RPMI7951 (cell line): ENCODE data around the gene CBLIF. TPM values are rescaled to one million over a fixed set of nuclear protein-coding genes. Genes with fewer than 3 reads are reported as not detected.
"Not testable (repeated sequence)": the region's sequence is repeated elsewhere in the genome, so short reads cannot be mapped to it uniquely, and the experiment has no call there.

Experiments used
- DNase-seq: peaks from one replicate; pipeline ENCODE4 v3.0.0-alpha.2; 2012; ENCODE audit warnings: low read depth
- total RNA-seq: library from RNA; depleted of rRNA; stranded (reverse); fragments of >200 nt; shearing (Covaris generic); gene quantifications from 2 replicates; pipeline ENCODE4 v1.2.3, GENCODE V29; 2014; rRNA removed

CBLIF gene
- total RNA-seq, result not detected in 2 replicates

GRCh38 chr11:59845399-59845798 lies at the start of gene CBLIF:
CBLIF (minus strand) TSS chr11:59845499; CDS start chr11:59845453, 46 bp downstream.
- DNase-seq, result no peak

DNA sequence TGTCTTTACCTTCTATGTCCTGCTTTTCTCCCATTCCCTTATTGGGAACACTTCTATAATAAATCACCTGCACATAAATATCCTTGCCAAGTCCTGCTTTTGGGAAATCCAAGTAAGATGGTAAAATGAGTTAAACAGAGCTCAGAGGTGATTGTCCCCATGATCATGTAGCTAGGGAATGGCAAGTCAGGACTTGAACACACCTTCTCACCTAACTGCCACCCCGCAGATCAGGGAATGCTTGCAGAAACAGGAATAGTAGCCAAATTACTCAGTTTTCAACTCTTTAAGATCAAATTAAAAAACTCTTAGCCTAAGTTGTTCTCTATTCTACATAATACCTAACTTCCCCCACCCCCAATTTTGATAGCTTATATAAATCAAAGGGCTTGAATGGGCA lies 49.3 kb upstream of the CBLIF start:
- no peak for DNase-seq

GRCh38 chr11:59891781-59892181 lies 46.5 kb upstream of the CBLIF start:
- DNase-seq, result no peak

DNA sequence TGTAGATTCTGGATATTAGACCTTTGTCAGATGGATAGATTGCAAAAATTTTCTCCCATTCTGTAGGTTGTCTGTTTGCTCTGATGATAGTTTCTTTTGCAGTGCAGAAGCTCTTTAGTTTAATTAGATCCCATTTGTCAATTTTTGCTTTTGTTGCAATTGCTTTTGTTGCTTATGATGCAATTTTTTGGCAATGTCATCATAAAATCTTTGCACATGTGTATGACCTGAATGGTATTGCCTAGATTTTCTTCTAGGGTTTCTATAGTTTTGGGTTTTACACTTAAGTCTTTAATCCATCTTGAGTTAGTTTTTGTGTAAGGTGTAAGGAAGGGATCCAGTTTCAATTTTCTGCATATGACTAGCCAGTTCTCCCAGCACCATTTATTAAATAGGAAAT lies 41.9 kb upstream of the CBLIF start:
- DNase-seq, result not testable (repeated sequence)

GRCh38 chr11:59883597-59883996 lies 38.3 kb upstream of the CBLIF start:
- DNase-seq, result no peak

- DNase-seq, result no peak
These were observed 34.3 kb upstream of the CBLIF start for GRCh38 chr11:59879567-59879966.

DNA sequence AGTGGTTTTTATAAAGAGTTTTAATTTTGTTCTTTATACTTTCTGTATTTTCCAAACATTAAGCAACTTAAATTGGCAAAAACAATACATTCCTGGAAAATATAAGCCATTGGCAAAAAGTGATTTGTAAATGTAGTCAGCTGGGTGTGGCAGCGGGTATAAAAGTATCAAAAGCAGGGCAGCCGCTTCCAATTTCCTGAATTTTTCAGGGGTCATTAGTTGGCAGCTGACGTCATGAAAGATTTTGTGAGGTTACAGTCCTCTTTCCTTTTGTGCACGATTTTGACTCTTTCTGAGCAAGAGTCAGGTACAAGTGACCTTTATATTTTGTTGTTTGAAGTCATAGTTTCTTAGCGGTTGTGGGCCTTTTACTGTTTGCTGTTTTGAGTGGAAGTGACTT lies 33.3 kb upstream of the CBLIF start, which contains the start of gene OOSP3:
OOSP3 (plus strand) TSS at position 208 of the 400 bp plus-strand sequence; CDS start at position 235, 27 bp downstream.
- DNase-seq, result no peak

DNA sequence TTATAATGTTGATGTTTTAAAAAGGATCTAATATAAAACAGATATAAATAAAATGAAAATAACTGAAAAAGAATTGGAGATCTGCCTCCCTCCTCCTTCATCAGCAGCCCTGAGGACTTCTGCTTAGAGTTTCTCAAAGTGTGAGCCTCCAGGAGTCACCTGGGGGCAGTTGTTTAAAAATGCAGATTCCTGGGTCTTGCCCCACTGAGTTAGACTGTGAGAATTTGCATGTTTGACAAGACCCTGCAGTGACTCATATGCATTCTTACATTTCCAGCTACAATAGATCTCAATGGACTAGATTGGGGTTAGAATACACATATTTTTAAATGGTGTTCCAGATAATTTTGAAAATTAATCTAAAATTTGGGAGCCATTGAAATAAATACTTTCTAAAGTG lies 32.5 kb upstream of the CBLIF start:
- no peak for DNase-seq

DNA sequence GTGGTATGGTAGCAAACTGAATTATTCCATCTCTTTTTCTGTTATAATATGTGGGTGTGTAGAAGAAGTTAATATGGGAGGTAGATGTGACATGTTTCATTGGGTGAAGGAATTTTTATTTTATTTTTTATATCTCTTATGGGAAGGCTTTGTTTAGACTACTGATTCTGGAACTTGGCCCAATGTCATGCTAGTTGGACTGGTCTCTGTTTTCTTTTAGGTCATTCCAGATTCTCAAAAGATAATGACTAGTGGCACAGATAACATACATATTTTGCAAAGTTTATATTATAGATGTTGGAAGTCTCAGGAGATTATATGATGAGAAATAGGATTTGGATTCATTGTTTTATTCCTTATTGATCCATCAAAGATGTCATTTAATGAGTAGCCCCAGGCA lies 32.0 kb upstream of the CBLIF start:
- DNase-seq, result no peak

GRCh38 chr11:59875856-59876519 lies 30.7 kb upstream of the CBLIF start:
- no peak for DNase-seq

GRCh38 chr11:59872076-59872475 lies 26.8 kb upstream of the CBLIF start:
- DNase-seq, result no peak

GRCh38 chr11:59867946-59868345 lies 22.6 kb upstream of the CBLIF start:
- DNase-seq, result no peak

GRCh38 chr11:59866836-59867235 lies 21.5 kb upstream of the CBLIF start:
- no peak for DNase-seq

GRCh38 chr11:59866397-59866796 lies 21.1 kb upstream of the CBLIF start, which contains the start of gene TCN1:
TCN1 (minus strand) TSS chr11:59866487; CDS start chr11:59866470, 17 bp downstream.
- no peak for DNase-seq

- peak; percentile 36 for DNase-seq
These were observed 19.7 kb upstream of the CBLIF start for GRCh38 chr11:59865031-59865430.

DNA sequence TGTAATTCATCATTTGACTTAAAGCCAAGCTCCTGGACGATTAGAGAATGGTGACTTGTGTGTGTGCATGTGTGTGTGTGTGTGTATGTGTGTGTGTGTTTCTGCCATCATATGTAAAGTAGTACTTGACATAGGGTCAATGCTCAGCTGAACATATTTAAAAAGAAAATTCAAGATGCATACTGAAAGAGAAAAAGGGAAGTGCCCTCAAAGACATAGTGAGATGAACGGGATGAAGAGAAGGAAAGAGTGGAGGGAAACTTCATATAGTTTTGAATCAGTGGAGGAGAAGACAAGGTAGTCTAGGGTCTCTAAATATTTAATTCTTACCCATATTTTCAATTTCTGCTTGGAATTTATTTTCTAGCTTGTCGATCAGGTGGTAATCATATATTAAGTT lies 17.0 kb upstream of the CBLIF start:
- no peak for DNase-seq

GRCh38 chr11:59859673-59860072 lies 14.4 kb upstream of the CBLIF start:
- DNase-seq, result no peak

DNA sequence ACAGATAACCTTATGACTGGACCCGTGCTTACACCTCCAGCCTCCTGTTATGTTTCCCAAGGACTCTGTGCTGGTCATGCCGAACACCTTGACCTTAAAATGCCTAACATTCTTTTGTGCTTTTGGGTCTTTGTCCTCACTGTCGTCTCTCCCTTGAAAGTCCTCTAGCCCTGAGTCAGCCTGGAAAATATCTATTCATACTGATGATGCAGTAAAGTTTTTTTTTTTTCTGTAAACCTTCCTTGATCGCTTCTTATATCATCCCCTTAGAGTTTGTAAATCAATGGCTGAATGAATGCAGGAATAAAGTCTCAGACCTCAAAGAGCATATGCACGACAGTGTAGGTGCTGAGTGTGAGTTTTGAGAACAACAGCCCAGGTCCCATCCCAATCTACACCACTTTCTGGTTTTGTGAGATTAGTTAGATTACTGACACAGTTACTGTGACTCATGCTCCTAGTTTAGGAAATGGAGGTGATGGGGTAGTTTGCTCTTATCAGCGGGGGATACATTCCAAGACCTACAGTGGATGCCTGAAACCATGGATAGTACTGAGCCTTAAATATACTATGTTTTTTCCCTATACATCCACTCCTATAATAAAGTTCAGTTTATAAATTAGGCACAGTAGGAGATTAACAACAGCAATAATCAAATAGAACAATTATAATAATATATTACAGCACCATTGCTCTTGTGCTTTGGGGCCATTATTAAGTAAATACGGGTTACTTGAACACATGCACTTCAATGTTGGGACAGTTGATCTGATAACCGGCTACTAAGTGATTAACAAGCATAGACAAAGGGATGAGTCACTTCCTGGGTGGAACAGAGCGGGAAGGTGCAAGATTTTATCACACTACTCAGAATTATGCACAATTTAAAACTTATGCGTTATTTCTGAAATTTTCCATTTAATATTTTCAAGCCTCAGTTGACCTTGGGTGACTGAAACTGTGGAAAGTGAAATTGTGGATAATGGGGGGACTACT lies 12.4 kb upstream of the CBLIF start:
- peak; percentile 55 for DNase-seq

- no peak for DNase-seq
These were observed 9.6 kb upstream of the CBLIF start for GRCh38 chr11:59854871-59855270.

GRCh38 chr11:59851416-59851815 lies 6.1 kb upstream of the CBLIF start:
- DNase-seq, result not testable (repeated sequence)

- DNase-seq, result not testable (repeated sequence)
These were observed 4.3 kb upstream of the CBLIF start for GRCh38 chr11:59849551-59849950.

- no peak for DNase-seq
These were observed 3.8 kb upstream of the CBLIF start for GRCh38 chr11:59849129-59849528.

DNA sequence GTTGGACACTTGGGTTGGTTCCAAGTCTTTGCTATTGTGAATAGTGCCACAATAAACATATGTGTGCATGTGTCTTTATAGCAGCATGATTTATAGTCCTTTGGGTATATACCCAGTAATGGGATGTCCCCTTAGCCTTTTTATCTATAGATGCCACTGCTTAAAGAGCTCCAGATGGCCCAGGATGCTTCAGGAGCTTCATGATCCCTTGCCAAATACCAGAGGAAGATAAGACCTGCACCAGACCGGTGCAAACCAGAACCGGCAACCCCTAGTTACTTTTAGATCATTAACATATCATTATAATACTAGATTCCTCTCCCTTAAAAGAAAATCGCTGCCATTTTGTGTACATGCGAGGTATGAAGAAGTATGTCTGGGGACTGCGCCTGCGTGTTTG lies 3.1 kb upstream of the CBLIF start:
- DNase-seq, result not testable (repeated sequence)
